ENCODE data around the gene LRPAP1.
"Not testable (repeated sequence)": the region's sequence is repeated elsewhere in the genome, so short reads cannot be mapped to it uniquely, and the experiment has no call there.

Gene LRPAP1

GRCh38 chr4:3460926-3461325, 71.3 kb downstream of the LRPAP1 start:
- no peak for DNase-seq (ENCODE audit: low spot score)

GRCh38 chr4:3459156-3459555, 73.1 kb downstream of the LRPAP1 start:
- DNase-seq (ENCODE audit: low spot score), result not testable (repeated sequence)

GRCh38 chr4:3458371-3458770, 73.9 kb downstream of the LRPAP1 start:
- no peak for DNase-seq (ENCODE audit: low spot score)

GRCh38 chr4:3455596-3455995, 76.6 kb downstream of the LRPAP1 start:
- not testable (repeated sequence) for DNase-seq (ENCODE audit: low spot score)
